Stimulated activated CD4-positive, alpha-beta T cell treated with anti-CD3 and anti-CD28 coated beads, TNF-alpha, amount 100 ng/mL, for 1 hour (primary cell): ENCODE results near the gene NXF1.
"Not testable (repeated sequence)": the region's sequence is repeated elsewhere in the genome, so short reads cannot be mapped to it uniquely, and the experiment has no call there.

Experiments used
- DNase-seq, 3 donors: peaks; one replicate each; pipeline ENCODE4 v3.0.0-alpha.2; 2020; ENCODE audit warnings: low read depth in 3 of 3, low spot score in 1 of 3

NXF1 gene

GRCh38 chr11:62805076-62805892 is at the start of gene NXF1:
NXF1 (minus strand) TSS chr11:62805440; CDS start chr11:62805356, 84 bp downstream.
- DNase-seq: peak; percentile 89 to 97 (median 96)

- no peak for DNase-seq
Measured at GRCh38 chr11:62854013-62854824, 49.0 kb upstream of the NXF1 start.

GRCh38 chr11:62853279-62853965 is 48.2 kb upstream of the NXF1 start:
- no peak for DNase-seq

- no peak for DNase-seq
Measured at GRCh38 chr11:62852523-62853188, 47.4 kb upstream of the NXF1 start.

GRCh38 chr11:62851807-62852522 is 46.7 kb upstream of the NXF1 start:
- no peak for DNase-seq

- no peak for DNase-seq
Measured at GRCh38 chr11:62850911-62851806, 45.9 kb upstream of the NXF1 start.

GRCh38 chr11:62847767-62848314 is 42.6 kb upstream of the NXF1 start:
- DNase-seq: no peak

- no peak for DNase-seq
Measured at GRCh38 chr11:62846177-62846576, 40.9 kb upstream of the NXF1 start.

- DNase-seq: no peak
Measured at GRCh38 chr11:62844154-62844553, 38.9 kb upstream of the NXF1 start.

GRCh38 chr11:62843466-62843865 is 38.2 kb upstream of the NXF1 start:
- DNase-seq: no peak

- DNase-seq: not testable (repeated sequence)
Measured at GRCh38 chr11:62842891-62843290, 37.7 kb upstream of the NXF1 start.

- no peak for DNase-seq
Measured at GRCh38 chr11:62842171-62842741, 37.0 kb upstream of the NXF1 start.

- DNase-seq: peak; percentile 71 to 75 (median 74)
Measured at GRCh38 chr11:62841361-62842170, 36.3 kb upstream of the NXF1 start.

- DNase-seq: peak; percentile 39 to 69 (median 42)
Measured at GRCh38 chr11:62840721-62841360, 35.6 kb upstream of the NXF1 start.

GRCh38 chr11:62839050-62839945 is 34.1 kb upstream of the NXF1 start, which contains the start of gene WDR74:
WDR74 (minus strand) TSS chr11:62839590; CDS start chr11:62839570, 20 bp downstream.
- DNase-seq: peak; percentile 74 to 80 (median 77)

GRCh38 chr11:62835336-62835735 is 30.1 kb upstream of the NXF1 start:
- DNase-seq: no peak
